Stomach (tissue), 9 donors: Measurements from ENCODE around the gene SFXN1. TPM values are rescaled to one million over a fixed set of nuclear protein-coding genes. Genes with fewer than 3 reads are reported as not detected.

Experiments used
- DNase-seq, 2 donors: peaks; one replicate each; pipeline versions ENCODE4 v3.0.0 to v3.0.0-alpha.2; 2013 to 2019
- H3K27ac ChIP-seq, 5 donors: fragments of 200-600 bp in 4 of 5; sonication (generic) in 4 of 5; one replicate each; pipeline ENCODE4 v1.5.1; 2013 to 2019; ENCODE audit warnings: mild to moderate bottlenecking in 1 of 5, moderate library complexity in 1 of 5
- H3K27me3 ChIP-seq, 3 donors: fragments of 200-600 bp; sonication (generic); one replicate each; pipeline ENCODE4 v1.5.1; 2017 to 2019; ENCODE audit warnings: mixed run types in 1 of 3
- H3K36me3 ChIP-seq, 4 donors: fragments of 200-600 bp; sonication (generic); 1 replicate in 3 of 4; 2 replicates in 1 of 4; pipeline ENCODE4 v1.5.1; 2016 to 2019
- H3K4me1 ChIP-seq, 4 donors: fragments of 200-600 bp; sonication (generic); one replicate each; pipeline ENCODE4 v1.5.1; 2016 to 2019
- H3K4me3 ChIP-seq, 4 donors: fragments of 200-600 bp; sonication (generic) in 3 of 4; one replicate each; pipeline ENCODE4 v1.5.1; 2016 to 2019; ENCODE audit warnings: mild to moderate bottlenecking in 1 of 4
- H3K9me3 ChIP-seq, 4 donors: fragments of 200-600 bp; sonication (generic); one replicate each; pipeline ENCODE4 v1.5.1; 2016 to 2019
- CTCF ChIP-seq, 7 experiments: fragments of 450-650 bp in 4 of 7; fragments of 200-600 bp in 3 of 7; sonication (generic) in 3 of 7; IDR thresholded peaks; one replicate each; pipeline ENCODE4 v1.5.1; 2016 to 2019; ENCODE audit warnings: antibody characterized with exemption in 7 of 7, control low read depth in 2 of 7, mild to moderate bottlenecking in 1 of 7
- EP300 ChIP-seq: sonication (generic); formaldehyde crosslinking; IDR thresholded peaks from one replicate; pipeline ENCODE4 v1.6.1; 2017; ENCODE audit warnings: antibody characterized with exemption
- POLR2A ChIP-seq, 4 donors: fragments of 450-650 bp; IDR thresholded peaks; one replicate each; pipeline ENCODE4 v1.6.1; 2016; ENCODE audit warnings: antibody characterized with exemption in 4 of 4, control low read depth in 2 of 4, mild to moderate bottlenecking in 1 of 4, moderate library complexity in 1 of 4
- POLR2AphosphoS5 ChIP-seq, 3 donors: sonication (generic); formaldehyde crosslinking; IDR thresholded peaks; one replicate each; pipeline ENCODE4 v1.6.1; 2016; ENCODE audit warnings: antibody characterized with exemption in 3 of 3
- WGBS, 5 donors: extraction: QIAGEN DNeasy Blood & Tissue Kit in 3 of 5; methylation state at CpG; one replicate each; pipeline versions ENCODE4 v1.1.5 to v1.1.7; 2013 to 2018; 5-methylcytosine and 5-hydroxymethylcytosine counted together
- intact Hi-C: fragments of 100-400 bp; cut with DNase I; formaldehyde crosslinking; loops from one replicate; pipeline ENCODE4 v1.15.1; 2023; ENCODE audit warnings: low total_unique reads
- polyA plus RNA-seq, 3 donors: library from polyadenylated mRNA; stranded (reverse); fragments of 200-250 nt; gene quantifications; one replicate each; pipeline ENCODE4 v1.2.3, GENCODE V29; 2013
- total RNA-seq, 5 donors: library from RNA; depleted of rRNA; stranded (reverse); fragments of >200 nt; gene quantifications; one replicate each; pipeline versions ENCODE4 v1.1.0 to v1.2.3, GENCODE V29; 2014 to 2016
- donor health status: healthy with polysubstance abuse.
- donor health status: Bipolar disorder and iron deficiency.
- donor health status: healthy.

Gene SFXN1
- total and polyA plus RNA-seq, 8 donors: 8.3 to 33.6 (median 14.0) TPM

DNA sequence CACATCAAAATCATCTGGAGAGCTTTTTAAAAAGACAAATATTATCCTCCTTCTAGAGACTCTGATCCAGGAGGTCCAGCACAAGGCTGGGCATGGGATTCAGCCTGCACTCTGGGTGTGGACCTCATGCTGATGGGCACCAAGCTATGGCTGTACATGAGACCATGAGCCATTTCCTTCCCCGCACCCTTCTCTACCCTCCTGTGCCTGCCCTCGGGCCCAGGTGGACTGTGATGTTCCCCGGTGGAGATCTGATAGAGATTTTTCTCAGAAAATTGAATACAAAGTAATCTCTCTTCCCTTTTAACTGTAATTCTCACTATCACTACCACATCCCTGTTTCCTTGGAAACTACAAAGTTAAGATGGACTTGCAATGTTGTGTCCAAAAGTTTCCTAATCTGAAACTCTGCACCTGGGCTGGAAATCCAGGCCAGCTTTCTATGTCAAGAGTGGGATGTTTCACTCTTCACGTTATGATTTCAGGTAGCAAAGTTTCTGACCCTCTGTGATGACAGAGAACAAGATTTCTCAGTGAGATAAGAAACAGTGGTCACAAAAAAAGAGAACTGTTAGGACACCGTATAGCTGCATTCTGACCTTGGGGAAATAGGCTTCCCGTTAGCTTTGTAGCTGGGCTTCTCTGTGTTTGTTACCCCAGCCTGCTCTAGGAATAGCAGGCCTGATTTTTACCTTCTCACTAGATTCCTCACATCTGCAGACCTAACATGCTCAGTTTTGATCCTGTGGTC lies 11.5 kb downstream of the SFXN1 start:
- no peaks in the 10 kb centered on the region for H3K27me3 ChIP-seq

DNA sequence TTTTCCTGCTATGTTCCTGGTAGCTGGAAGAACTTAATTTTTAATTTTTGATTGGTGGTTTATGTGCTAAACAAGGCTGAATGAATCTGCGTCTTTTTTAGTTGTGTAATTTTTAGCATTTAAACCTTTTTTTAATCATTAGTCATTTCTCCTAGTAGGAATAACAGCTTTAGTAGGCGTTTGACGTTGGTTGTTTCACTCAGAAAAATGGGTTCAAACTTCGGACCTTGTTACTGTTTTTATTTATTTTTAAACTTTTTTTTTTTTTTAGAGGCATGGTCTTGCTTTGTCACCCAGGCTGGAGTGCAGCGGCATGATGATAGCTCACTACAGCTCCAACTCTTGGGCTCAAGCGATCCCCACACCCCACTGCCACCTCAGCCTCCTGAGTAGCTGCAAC lies 12.9 kb downstream of the SFXN1 start:
- no peak overlapping the region for H3K27ac ChIP-seq
- peaks cover 0 to 3% (median 0%) of the 10 kb centered on the region in 4 donors for H3K4me1 ChIP-seq
- TF ChIP-seq POLR2AphosphoS5 (IDR thresholded peaks at IDR 0.05): no peak
- TF ChIP-seq POLR2A (IDR thresholded peaks at IDR 0.05): no peak
- no peak for TF ChIP-seq EP300
- TF ChIP-seq CTCF (IDR thresholded peaks at IDR 0.05): no peak
- H3K9me3 ChIP-seq: no peaks in the 10 kb centered on the region
- 76 to 89% (median 83%) methylated on average over 6 of the region's 6 CpGs for WGBS, 5 donors
- intact Hi-C loops: no loop called here
- H3K36me3 ChIP-seq: peaks cover 19 to 67% (median 55%) of the 10 kb centered on the region in 4 donors
- no peak overlapping the region for H3K4me3 ChIP-seq
- H3K27me3 ChIP-seq: no peaks in the 10 kb centered on the region
- no peak for DNase-seq

More for the DNA sequence above, 11.5 kb downstream of the SFXN1 start:
- Histone ChIP-seq H3K27ac (no peak overlapping the region), H3K4me1 (peaks cover 0 to 3% (median 0%) of the 10 kb centered on the region in 4 donors), H3K9me3 (no peaks in the 10 kb centered on the region), H3K4me3 (no peak overlapping the region), H3K36me3 (peaks cover 19 to 60% (median 48%) of the 10 kb centered on the region in 4 donors)
- intact Hi-C loops: no loop called here
- DNase-seq: no peak
- TF ChIP-seq CTCF (IDR thresholded peaks at IDR 0.05) (no peak), EP300 (no peak), POLR2AphosphoS5 (IDR thresholded peaks at IDR 0.05) (no peak), POLR2A (IDR thresholded peaks at IDR 0.05) (no peak)
- WGBS, 5 donors: 77 to 86% (median 81%) methylated on average over 6 of the region's 6 CpGs

DNA sequence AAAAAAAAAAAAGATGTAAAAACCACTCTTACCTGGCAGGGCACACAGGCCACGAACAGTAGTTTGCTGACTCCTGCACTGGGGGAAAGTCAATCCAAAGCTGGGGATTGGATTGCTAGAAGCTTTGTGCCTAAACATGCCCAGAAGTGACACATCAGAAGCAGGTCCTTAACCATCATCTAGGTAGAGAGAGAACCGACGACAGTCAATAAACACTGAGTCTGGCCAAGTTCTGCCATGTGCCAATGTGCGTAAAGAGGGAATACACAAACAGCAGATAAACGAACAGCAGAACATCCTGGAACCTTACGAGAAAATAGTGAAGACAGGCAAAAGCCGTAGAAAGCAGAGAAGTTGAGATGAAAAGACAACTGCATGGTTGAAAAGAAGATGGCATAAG lies 14.9 kb downstream of the SFXN1 start:
- DNase-seq: no peak
- no peaks in the 10 kb centered on the region for H3K9me3 ChIP-seq
- H3K27me3 ChIP-seq: no peaks in the 10 kb centered on the region
- TF ChIP-seq POLR2AphosphoS5 (IDR thresholded peaks at IDR 0.05) (no peak), CTCF (IDR thresholded peaks at IDR 0.05) (no peak), EP300 (no peak), POLR2A (IDR thresholded peaks at IDR 0.05) (no peak)
- intact Hi-C loops: no loop called here
- 89 to 93% (median 91%) methylated on average over 7 of the region's 7 CpGs for WGBS, 5 donors
- no peak overlapping the region for H3K27ac ChIP-seq
- no peak overlapping the region for H3K4me3 ChIP-seq
- H3K36me3 ChIP-seq: peaks cover 19 to 72% (median 62%) of the 10 kb centered on the region in 4 donors
- H3K4me1 ChIP-seq: peaks cover 0 to 3% (median 0%) of the 10 kb centered on the region in 4 donors

GRCh38 chr5:175493726-175494125 lies 15.4 kb downstream of the SFXN1 start:
- 92 to 98% (median 97%) methylated on average over 8 of the region's 8 CpGs for WGBS, 5 donors
- DNase-seq: no peak
- intact Hi-C loops: no loop called here
- H3K27me3 ChIP-seq: no peaks in the 10 kb centered on the region
- no peak overlapping the region for H3K4me3 ChIP-seq
- peaks cover 0 to 3% (median 0%) of the 10 kb centered on the region in 4 donors for H3K4me1 ChIP-seq
- TF ChIP-seq POLR2AphosphoS5 (IDR thresholded peaks at IDR 0.05): no peak
- TF ChIP-seq CTCF (IDR thresholded peaks at IDR 0.05): no peak
- TF ChIP-seq EP300: no peak
- TF ChIP-seq POLR2A (IDR thresholded peaks at IDR 0.05): no peak
- H3K27ac ChIP-seq: no peak overlapping the region
- peaks cover 19 to 73% (median 65%) of the 10 kb centered on the region in 4 donors for H3K36me3 ChIP-seq
- H3K9me3 ChIP-seq: no peaks in the 10 kb centered on the region
